Measurements from ENCODE around the gene LIPT2. TPM values are rescaled to one million over a fixed set of nuclear protein-coding genes. Genes with fewer than 3 reads are reported as not detected.
A peak's percentile ranks its signal among the peaks of the same experiment; 100 is the strongest.

LIPT2 gene
- total and polyA plus RNA-seq, 2 donors (not counting 1 experiment from before 2014, with no cell fraction given): 6.5 to 8.3 TPM

GRCh38 chr11:74450318-74450717, 43.2 kb downstream of the LIPT2 start:
- Mint-ChIP-seq H3K4me1 (peaks cover 5% of the 10 kb centered on the region), H3K9me3 (ENCODE audit: insufficient read depth) (no peaks in the 10 kb centered on the region), H3K27me3 (peaks cover 25% of the 10 kb centered on the region), H3K27ac (no peak overlapping the region), H3K4me3 (no peak overlapping the region)
- no peak for TF ChIP-seq CTCF (IDR thresholded peaks at IDR 0.05)
- no peak for TF ChIP-seq EZH2 (IDR thresholded peaks at IDR 0.05; ENCODE audit: borderline replicate concordance, insufficient read depth, low read depth, low read length, poor library complexity, severe bottlenecking)
- peaks cover 5 to 8% of the 10 kb centered on the region in 2 donors for H3K4me1 ChIP-seq (ENCODE audit: control insufficient read depth in 2 of 2, insufficient read depth in 2 of 2, low read length in 2 of 2)
- H4K20me1 ChIP-seq (ENCODE audit: control insufficient read depth, insufficient read depth, low read length, poor library complexity, severe bottlenecking): no peaks in the 10 kb centered on the region
- no peak overlapping the region for H3K4me2 ChIP-seq (replicated peaks; ENCODE audit: low read depth, low read length, poor library complexity, severe bottlenecking)
- H3K9me3 ChIP-seq (ENCODE audit: control extremely low read depth in 1 of 3, control insufficient read depth in 2 of 3, insufficient read depth in 1 of 3, low read length in 2 of 3): no peaks in the 10 kb centered on the region
- intact Hi-C loops (cut with micrococcal nuclease): loop anchor here (5.0 kb wide), 1 partner anchor 277 kb away; no protein-coding TSS in a partner anchor
- no peak overlapping the region for H2AFZ ChIP-seq (ENCODE audit: insufficient read depth, low read depth, low read length, poor library complexity, severe bottlenecking)
- no CpG with 5 or more reads among the region's 6 CpGs for WGBS (ENCODE audit: insufficient coverage)
- no peaks in the 10 kb centered on the region for H3K79me2 ChIP-seq (ENCODE audit: control insufficient read depth, insufficient read depth, low read length)
- H3K27ac ChIP-seq (ENCODE audit: low read length in 2 of 2): no peak overlapping the region
- no peak for DNase-seq
- POLR2A ChIA-PET: no interaction called here
- peaks cover 0 to 8% (median 2%) of the 10 kb centered on the region in 4 experiments for H3K27me3 ChIP-seq (replicated peaks in 1 of 4; ENCODE audit: control extremely low read depth in 1 of 4, control insufficient read depth in 3 of 4, insufficient read depth in 4 of 4, low read length in 3 of 4)
- no peak overlapping the region for H3K4me3 ChIP-seq (ENCODE audit: control extremely low read depth in 1 of 5, extremely low read depth in 1 of 5, insufficient read depth in 1 of 5, low read depth in 2 of 5, low read length in 4 of 5)
- no peak for ATAC-seq (ENCODE audit: low read depth)
- CTCF ChIA-PET: interaction anchor here (0.7 to 12.1 kb wide), 27 partner anchors 8 to 911 kb away, joined by 3 to 325 read pairs (median 6); partner anchors contain the start of genes LIPT2 and PGM2L1
- H3K9ac ChIP-seq (ENCODE audit: low read length): no peak overlapping the region
- H3K36me3 ChIP-seq (replicated peaks in 1 of 2; ENCODE audit: control extremely low read depth in 1 of 2, control insufficient read depth in 1 of 2, extremely low read depth in 1 of 2, insufficient read depth in 2 of 2, low read length in 1 of 2): no peaks in the 10 kb centered on the region

GRCh38 chr11:74449369-74449931, 44.1 kb downstream of the LIPT2 start:
- H3K27ac Mint-ChIP-seq: peak overlapping the region; percentile 58
- peak; percentile 84 for DNase-seq
- 4% methylated on average over 2 of the region's 2 CpGs for WGBS (ENCODE audit: insufficient coverage)

More at GRCh38 chr11:74449369-74449931, 44.1 kb downstream of the LIPT2 start:
- peak overlapping the region in 2 of 5 experiments; percentile 10 to 34 for H3K4me3 ChIP-seq (ENCODE audit: control extremely low read depth in 1 of 5, extremely low read depth in 1 of 5, insufficient read depth in 1 of 5, low read depth in 2 of 5, low read length in 4 of 5)
- no peaks in the 10 kb centered on the region for H4K20me1 ChIP-seq (ENCODE audit: control insufficient read depth, insufficient read depth, low read length, poor library complexity, severe bottlenecking)
- H3K9me3 Mint-ChIP-seq (ENCODE audit: insufficient read depth): no peaks in the 10 kb centered on the region
- H3K9me3 ChIP-seq (ENCODE audit: control extremely low read depth in 1 of 3, control insufficient read depth in 2 of 3, insufficient read depth in 1 of 3, low read length in 2 of 3): no peaks in the 10 kb centered on the region
- TF ChIP-seq EZH2 (IDR thresholded peaks at IDR 0.05; ENCODE audit: borderline replicate concordance, insufficient read depth, low read depth, low read length, poor library complexity, severe bottlenecking): no peak
- peak; percentile 82 for TF ChIP-seq CTCF (IDR thresholded peaks at IDR 0.05)
- no peaks in the 10 kb centered on the region for H3K36me3 ChIP-seq (replicated peaks in 1 of 2; ENCODE audit: control extremely low read depth in 1 of 2, control insufficient read depth in 1 of 2, extremely low read depth in 1 of 2, insufficient read depth in 2 of 2, low read length in 1 of 2)
- peak overlapping the region; percentile 34 for H3K9ac ChIP-seq (ENCODE audit: low read length)
- CTCF ChIA-PET: interaction anchor here (0.6 to 12.1 kb wide), 37 partner anchors 9 to 398 kb away, joined by 3 to 325 read pairs (median 6); partner anchors contain the start of genes LIPT2 and PGM2L1
- peak; percentile 91 for ATAC-seq (ENCODE audit: low read depth)
- H3K27ac ChIP-seq (ENCODE audit: low read length in 2 of 2): no peak overlapping the region
- H2AFZ ChIP-seq (ENCODE audit: insufficient read depth, low read depth, low read length, poor library complexity, severe bottlenecking): peak overlapping the region; percentile 71
- intact Hi-C loops (cut with micrococcal nuclease): loop anchor here (1.0 kb wide), 2 partner anchors 61 to 121 kb away; no protein-coding TSS in a partner anchor
- peaks cover 5 to 8% of the 10 kb centered on the region in 2 donors for H3K4me1 ChIP-seq (ENCODE audit: control insufficient read depth in 2 of 2, insufficient read depth in 2 of 2, low read length in 2 of 2)
- no peaks in the 10 kb centered on the region for H3K79me2 ChIP-seq (ENCODE audit: control insufficient read depth, insufficient read depth, low read length)
- peak overlapping the region; percentile 78 for H3K4me3 Mint-ChIP-seq
- POLR2A ChIA-PET: interaction anchor here (1.0 kb wide), 1 partner anchor 60 kb away, joined by 5 read pairs; no protein-coding TSS in a partner anchor
- peaks cover 31% of the 10 kb centered on the region for H3K27me3 Mint-ChIP-seq
- peaks cover 0 to 8% (median 2%) of the 10 kb centered on the region in 4 experiments for H3K27me3 ChIP-seq (replicated peaks in 1 of 4; ENCODE audit: control extremely low read depth in 1 of 4, control insufficient read depth in 3 of 4, insufficient read depth in 4 of 4, low read length in 3 of 4)
- H3K4me2 ChIP-seq (replicated peaks; ENCODE audit: low read depth, low read length, poor library complexity, severe bottlenecking): peak overlapping the region; percentile 75
- H3K4me1 Mint-ChIP-seq: peaks cover 5% of the 10 kb centered on the region
